ENCODE measurements around the gene CAMSAP3.

DNA sequence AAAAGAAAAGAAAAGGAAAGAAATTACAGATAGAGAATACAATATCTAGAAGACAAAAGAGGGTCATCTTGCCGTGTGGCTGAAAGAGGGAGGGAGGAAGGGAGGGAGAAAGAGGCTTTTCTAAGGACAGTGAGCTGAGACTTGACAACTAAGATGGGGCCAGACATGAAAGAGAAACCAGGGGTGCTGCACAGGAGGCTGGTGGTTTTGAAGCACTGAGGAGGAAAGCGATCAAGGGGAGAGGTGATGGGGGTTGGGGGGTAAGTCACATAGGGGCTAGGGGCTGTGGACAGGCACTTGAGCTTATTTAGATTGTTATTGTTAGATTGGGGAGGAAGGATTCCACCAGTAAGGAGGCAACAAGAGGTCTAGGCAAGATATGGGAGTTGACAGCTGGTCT is 42.9 kb upstream of the CAMSAP3 start:
- TF ChIP-seq, protein P1, sequence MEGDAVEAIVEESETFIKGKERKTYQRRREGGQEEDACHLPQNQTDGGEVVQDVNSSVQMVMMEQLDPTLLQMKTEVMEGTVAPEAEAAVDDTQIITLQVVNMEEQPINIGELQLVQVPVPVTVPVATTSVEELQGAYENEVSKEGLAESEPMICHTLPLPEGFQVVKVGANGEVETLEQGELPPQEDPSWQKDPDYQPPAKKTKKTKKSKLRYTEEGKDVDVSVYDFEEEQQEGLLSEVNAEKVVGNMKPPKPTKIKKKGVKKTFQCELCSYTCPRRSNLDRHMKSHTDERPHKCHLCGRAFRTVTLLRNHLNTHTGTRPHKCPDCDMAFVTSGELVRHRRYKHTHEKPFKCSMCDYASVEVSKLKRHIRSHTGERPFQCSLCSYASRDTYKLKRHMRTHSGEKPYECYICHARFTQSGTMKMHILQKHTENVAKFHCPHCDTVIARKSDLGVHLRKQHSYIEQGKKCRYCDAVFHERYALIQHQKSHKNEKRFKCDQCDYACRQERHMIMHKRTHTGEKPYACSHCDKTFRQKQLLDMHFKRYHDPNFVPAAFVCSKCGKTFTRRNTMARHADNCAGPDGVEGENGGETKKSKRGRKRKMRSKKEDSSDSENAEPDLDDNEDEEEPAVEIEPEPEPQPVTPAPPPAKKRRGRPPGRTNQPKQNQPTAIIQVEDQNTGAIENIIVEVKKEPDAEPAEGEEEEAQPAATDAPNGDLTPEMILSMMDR (IDR thresholded peaks at IDR 0.05) = no peak
- TF ChIP-seq POLR2A (IDR thresholded peaks at IDR 0.05) = no peak

All from heart left ventricle (tissue), 13 donors.